ENCODE data around the gene SLX9.

The SLX9 gene

DNA sequence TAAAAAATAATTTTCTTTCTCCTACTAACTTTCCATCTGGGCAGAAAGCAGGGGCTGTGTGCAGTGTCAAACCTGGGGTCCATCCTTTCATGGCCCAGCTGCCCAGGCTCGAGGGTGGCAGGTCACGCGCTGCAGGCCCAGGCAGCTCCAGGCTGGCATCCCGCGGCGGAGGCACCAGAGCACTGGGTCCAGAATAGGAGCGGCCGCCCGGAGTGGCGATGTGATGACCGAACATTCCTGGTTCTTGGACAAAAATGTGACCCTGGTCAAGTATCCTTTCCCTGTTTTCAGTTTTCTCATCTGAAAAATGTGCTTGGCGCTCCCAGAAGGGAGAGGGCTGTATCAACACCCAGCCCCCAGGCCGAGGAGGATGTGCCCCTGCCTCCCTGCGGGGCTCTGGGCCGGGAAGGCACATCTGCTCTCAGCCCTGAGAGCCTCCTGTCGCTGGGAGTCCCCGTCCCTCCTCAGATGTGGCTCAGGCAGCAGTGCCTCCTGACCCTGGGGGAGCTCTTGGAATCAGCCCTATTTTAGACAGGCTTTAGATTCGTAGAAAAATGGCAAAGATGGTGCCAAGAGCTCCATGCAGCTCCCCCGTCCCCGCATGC lies 29.3 kb downstream of the SLX9 start:
- no peak for TF ChIP-seq EZH2 (IDR thresholded peaks at IDR 0.05; ENCODE audit: borderline replicate concordance, low read length)
- TF ChIP-seq, protein P1, sequence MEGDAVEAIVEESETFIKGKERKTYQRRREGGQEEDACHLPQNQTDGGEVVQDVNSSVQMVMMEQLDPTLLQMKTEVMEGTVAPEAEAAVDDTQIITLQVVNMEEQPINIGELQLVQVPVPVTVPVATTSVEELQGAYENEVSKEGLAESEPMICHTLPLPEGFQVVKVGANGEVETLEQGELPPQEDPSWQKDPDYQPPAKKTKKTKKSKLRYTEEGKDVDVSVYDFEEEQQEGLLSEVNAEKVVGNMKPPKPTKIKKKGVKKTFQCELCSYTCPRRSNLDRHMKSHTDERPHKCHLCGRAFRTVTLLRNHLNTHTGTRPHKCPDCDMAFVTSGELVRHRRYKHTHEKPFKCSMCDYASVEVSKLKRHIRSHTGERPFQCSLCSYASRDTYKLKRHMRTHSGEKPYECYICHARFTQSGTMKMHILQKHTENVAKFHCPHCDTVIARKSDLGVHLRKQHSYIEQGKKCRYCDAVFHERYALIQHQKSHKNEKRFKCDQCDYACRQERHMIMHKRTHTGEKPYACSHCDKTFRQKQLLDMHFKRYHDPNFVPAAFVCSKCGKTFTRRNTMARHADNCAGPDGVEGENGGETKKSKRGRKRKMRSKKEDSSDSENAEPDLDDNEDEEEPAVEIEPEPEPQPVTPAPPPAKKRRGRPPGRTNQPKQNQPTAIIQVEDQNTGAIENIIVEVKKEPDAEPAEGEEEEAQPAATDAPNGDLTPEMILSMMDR (IDR thresholded peaks at IDR 0.05; ENCODE audit: low read length) = no peak
- no peak overlapping the region for H3K4me2 ChIP-seq (ENCODE audit: low read length)
- H3K9ac ChIP-seq (ENCODE audit: low read length) = no peak overlapping the region

DNA sequence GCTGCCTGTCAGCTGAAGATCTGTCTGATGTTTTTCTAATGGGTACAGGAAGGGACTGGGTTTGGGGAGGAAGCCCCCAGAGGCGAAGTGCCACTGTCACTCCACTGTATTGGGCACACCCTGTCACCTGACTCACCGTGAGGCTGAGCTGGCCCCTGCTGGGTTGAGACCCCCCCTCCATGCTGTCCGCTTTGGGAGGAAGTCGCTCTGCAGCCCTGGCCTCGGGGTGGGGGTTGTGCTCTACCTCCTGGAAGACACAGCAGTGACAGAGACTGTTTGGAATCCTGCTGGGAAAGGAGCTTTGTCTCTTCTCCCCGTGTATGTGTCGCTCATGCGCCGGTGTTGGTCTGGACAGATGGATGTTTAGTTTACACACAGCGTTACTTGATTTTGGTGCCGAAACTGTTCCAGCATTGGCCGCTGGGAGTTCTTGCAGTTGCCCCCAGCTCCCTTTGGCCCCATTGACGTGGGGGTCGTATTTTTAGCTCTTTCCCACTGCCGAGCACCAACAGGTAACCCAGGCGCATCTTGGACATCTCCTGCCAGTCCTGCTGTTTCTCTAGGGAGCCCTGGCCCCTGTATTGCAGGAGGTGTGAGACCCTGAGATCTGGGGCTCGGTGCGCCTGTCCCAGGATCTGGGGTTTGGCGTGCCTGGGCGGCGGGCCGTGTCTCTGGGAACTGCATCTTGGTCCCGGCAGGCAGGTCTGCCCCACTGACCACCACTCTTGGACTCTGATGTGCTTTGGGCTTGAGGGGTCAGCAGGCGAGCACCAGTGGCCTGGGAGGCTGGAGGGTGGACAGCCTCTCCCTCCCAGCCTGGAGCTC lies 30.3 kb downstream of the SLX9 start:
- H3K9me2 ChIP-seq (ENCODE audit: low read depth, low read length) = no peaks in the 10 kb centered on the region
- TF ChIP-seq, protein P1 (IDR thresholded peaks at IDR 0.05; ENCODE audit: low read length) = no peak
- TF ChIP-seq EZH2 (IDR thresholded peaks at IDR 0.05; ENCODE audit: borderline replicate concordance, low read length) = no peak
- H3K36me3 ChIP-seq (ENCODE audit: insufficient read depth, low read length) = peaks cover 34% of the 10 kb centered on the region; the same call in 1 of the 2 replicates
- H2AFZ ChIP-seq (ENCODE audit: low read length) = no peak overlapping the region
- no peaks in the 10 kb centered on the region for H3K79me2 ChIP-seq (ENCODE audit: insufficient read depth, low read length)
- H3K4me1 ChIP-seq (ENCODE audit: insufficient read depth, low read length, severe bottlenecking) = peaks cover 1% of the 10 kb centered on the region
- no peaks in the 10 kb centered on the region for H3K27me3 ChIP-seq (ENCODE audit: insufficient read depth, low read length)
- H4K20me1 ChIP-seq (ENCODE audit: insufficient read depth, low read length) = no peaks in the 10 kb centered on the region
- no peak overlapping the region for H3K4me2 ChIP-seq (ENCODE audit: low read length)
- no peak overlapping the region for H3K9ac ChIP-seq (ENCODE audit: low read length)
- H3K9me3 ChIP-seq (ENCODE audit: low read length) = no peaks in the 10 kb centered on the region
- no peak overlapping the region for H3K4me3 ChIP-seq (ENCODE audit: low read depth, low read length, poor library complexity, severe bottlenecking)
- no peak overlapping the region for H3K27ac ChIP-seq (ENCODE audit: low read depth, low read length, poor library complexity, severe bottlenecking)
- no peaks in the 10 kb centered on the region for H3F3A ChIP-seq (ENCODE audit: insufficient read depth, low read length)

More for the DNA sequence above, 29.3 kb downstream of the SLX9 start:
- H3K4me1 ChIP-seq (ENCODE audit: insufficient read depth, low read length, severe bottlenecking) = peaks cover 3% of the 10 kb centered on the region
- H2AFZ ChIP-seq (ENCODE audit: low read length) = no peak overlapping the region
- H3K27ac ChIP-seq (ENCODE audit: low read depth, low read length, poor library complexity, severe bottlenecking) = no peak overlapping the region
- peaks cover 30% of the 10 kb centered on the region; the same call in 1 of the 2 replicates for H3K36me3 ChIP-seq (ENCODE audit: insufficient read depth, low read length)
- H4K20me1 ChIP-seq (ENCODE audit: insufficient read depth, low read length) = no peaks in the 10 kb centered on the region
- H3K9me2 ChIP-seq (ENCODE audit: low read depth, low read length) = no peaks in the 10 kb centered on the region
- no peaks in the 10 kb centered on the region for H3K9me3 ChIP-seq (ENCODE audit: low read length)
- no peak overlapping the region for H3K4me3 ChIP-seq (ENCODE audit: low read depth, low read length, poor library complexity, severe bottlenecking)
- no peaks in the 10 kb centered on the region for H3K27me3 ChIP-seq (ENCODE audit: insufficient read depth, low read length)
- H3F3A ChIP-seq (ENCODE audit: insufficient read depth, low read length) = no peaks in the 10 kb centered on the region
- H3K79me2 ChIP-seq (ENCODE audit: insufficient read depth, low read length) = no peaks in the 10 kb centered on the region

DNA sequence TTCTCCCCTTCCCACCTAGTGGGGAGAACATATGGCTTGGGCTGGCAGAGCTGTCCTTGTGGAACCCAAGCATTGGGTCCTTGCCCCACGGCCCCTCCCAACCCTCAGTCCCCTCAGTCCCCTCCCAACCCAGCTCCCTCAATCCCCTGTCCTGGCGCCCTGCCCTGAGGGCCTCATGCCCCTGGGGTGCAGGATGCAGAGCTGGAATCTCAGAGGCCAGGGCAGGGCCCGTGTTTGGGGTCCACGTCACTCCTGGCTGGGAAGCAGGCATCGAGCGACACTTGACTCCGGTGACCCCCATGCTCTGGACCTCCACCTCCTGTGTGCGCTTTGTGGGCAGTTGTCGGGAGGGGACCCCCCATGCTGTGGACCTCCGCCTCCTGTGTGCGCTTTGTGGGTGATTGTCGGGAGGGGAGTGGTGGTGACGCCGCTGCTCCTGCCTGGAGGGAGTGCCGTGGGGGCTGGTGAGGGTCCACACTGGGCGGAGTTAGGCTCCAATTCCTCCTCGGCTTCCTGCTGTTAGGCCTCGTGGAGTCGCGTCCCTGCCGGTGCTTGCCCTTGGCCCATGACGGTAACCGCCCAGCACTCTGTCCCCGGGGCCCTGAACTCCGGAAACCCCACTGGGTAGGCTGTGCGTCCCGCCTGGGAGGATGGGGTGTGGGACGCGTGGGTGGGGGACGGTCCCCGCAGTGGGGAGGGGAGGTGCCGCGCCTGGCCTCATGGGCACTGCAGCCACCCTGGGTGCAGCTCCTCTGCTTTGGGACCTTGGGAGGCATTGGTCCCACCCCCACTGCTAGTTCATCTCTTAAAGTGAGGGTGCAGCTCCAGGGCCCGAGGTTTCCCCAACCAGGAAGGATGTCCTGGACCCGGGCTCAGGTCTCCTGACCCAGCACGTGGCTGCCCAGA lies 31.2 kb downstream of the SLX9 start:
- Histone ChIP-seq H3K9me3 (ENCODE audit: low read length) (no peaks in the 10 kb centered on the region), H2AFZ (ENCODE audit: low read length) (no peak overlapping the region), H3K9me2 (ENCODE audit: low read depth, low read length) (no peaks in the 10 kb centered on the region), H3K27me3 (ENCODE audit: insufficient read depth, low read length) (no peaks in the 10 kb centered on the region), H3K4me3 (ENCODE audit: low read depth, low read length, poor library complexity, severe bottlenecking) (no peak overlapping the region), H4K20me1 (ENCODE audit: insufficient read depth, low read length) (no peaks in the 10 kb centered on the region), H3K9ac (ENCODE audit: low read length) (no peak overlapping the region), H3K27ac (ENCODE audit: low read depth, low read length, poor library complexity, severe bottlenecking) (no peak overlapping the region), H3F3A (ENCODE audit: insufficient read depth, low read length) (no peaks in the 10 kb centered on the region), H3K79me2 (ENCODE audit: insufficient read depth, low read length) (no peaks in the 10 kb centered on the region), H3K4me2 (ENCODE audit: low read length) (no peak overlapping the region), H3K4me1 (ENCODE audit: insufficient read depth, low read length, severe bottlenecking) (no peaks in the 10 kb centered on the region), H3K36me3 (ENCODE audit: insufficient read depth, low read length) (peaks cover 34% of the 10 kb centered on the region; the same call in 1 of the 2 replicates)
- TF ChIP-seq EZH2 (IDR thresholded peaks at IDR 0.05; ENCODE audit: borderline replicate concordance, low read length) = no peak
- TF ChIP-seq, protein P1 (IDR thresholded peaks at IDR 0.05; ENCODE audit: low read length) = no peak
